Vagina (tissue), 2 donors: Measurements from ENCODE around the gene PAPPA.

ENCODE experiments used
- POLR2A ChIP-seq, 2 donors: fragments of 450-650 bp; IDR thresholded peaks; one replicate each; pipeline ENCODE4 v1.6.1; 2017; ENCODE audit warnings: antibody characterized with exemption in 2 of 2, mild to moderate bottlenecking in 2 of 2, moderate library complexity in 2 of 2
- POLR2AphosphoS5 ChIP-seq, 2 donors: sonication (generic); formaldehyde crosslinking; IDR thresholded peaks; one replicate each; pipeline ENCODE4 v1.9.0; 2017; ENCODE audit warnings: antibody characterized with exemption in 2 of 2, mild to moderate bottlenecking in 2 of 2, low read depth in 1 of 2; ENCODE audit not compliant: insufficient read depth in 1 of 2
- TF ChIP-seq, protein P1 (sequence below), 3 experiments: fragments of 450-650 bp in 2 of 3; fragments of 200-600 bp in 1 of 3; sonication (generic) in 1 of 3; IDR thresholded peaks; one replicate each; pipeline ENCODE4 v1.5.1; 2017 to 2019; ENCODE audit warnings: antibody characterized with exemption in 3 of 3, mild to moderate bottlenecking in 2 of 3, moderate library complexity in 2 of 3

DNA sequence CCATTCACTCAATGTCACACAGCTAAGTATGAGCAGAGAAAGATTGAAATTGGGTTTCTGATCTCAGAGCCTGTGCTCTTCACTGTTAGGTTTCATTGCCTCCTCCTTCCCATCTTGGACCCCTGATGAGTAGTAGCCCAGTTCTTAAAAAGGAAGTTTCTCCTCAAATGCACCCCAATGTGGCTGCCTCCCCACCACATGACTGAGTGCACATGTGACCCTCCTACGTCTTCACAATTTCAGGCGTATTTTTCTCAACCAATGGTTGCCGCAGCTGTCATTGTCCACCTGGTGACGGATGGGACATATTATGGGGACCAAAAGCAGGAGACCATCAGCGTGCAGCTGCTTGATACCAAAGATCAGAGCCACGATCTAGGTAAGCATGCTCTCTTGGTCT lies 178.5 kb downstream of the PAPPA start:
- TF ChIP-seq POLR2A (IDR thresholded peaks at IDR 0.05) (no peak), POLR2AphosphoS5 (IDR thresholded peaks at IDR 0.05; ENCODE audit: insufficient read depth in 1 of 2, low read depth in 1 of 2) (no peak)
- TF ChIP-seq, protein P1, sequence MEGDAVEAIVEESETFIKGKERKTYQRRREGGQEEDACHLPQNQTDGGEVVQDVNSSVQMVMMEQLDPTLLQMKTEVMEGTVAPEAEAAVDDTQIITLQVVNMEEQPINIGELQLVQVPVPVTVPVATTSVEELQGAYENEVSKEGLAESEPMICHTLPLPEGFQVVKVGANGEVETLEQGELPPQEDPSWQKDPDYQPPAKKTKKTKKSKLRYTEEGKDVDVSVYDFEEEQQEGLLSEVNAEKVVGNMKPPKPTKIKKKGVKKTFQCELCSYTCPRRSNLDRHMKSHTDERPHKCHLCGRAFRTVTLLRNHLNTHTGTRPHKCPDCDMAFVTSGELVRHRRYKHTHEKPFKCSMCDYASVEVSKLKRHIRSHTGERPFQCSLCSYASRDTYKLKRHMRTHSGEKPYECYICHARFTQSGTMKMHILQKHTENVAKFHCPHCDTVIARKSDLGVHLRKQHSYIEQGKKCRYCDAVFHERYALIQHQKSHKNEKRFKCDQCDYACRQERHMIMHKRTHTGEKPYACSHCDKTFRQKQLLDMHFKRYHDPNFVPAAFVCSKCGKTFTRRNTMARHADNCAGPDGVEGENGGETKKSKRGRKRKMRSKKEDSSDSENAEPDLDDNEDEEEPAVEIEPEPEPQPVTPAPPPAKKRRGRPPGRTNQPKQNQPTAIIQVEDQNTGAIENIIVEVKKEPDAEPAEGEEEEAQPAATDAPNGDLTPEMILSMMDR (IDR thresholded peaks at IDR 0.05): no peak
